ENCODE results near the gene ARHGAP6. TPM values are rescaled to one million over a fixed set of nuclear protein-coding genes. Genes with fewer than 3 reads are reported as not detected.

ARHGAP6 gene
- total and polyA plus RNA-seq, 2 experiments from 2014 or later = 0.26 to 0.59 TPM

GRCh38 chrX:11688201-11688600 is 22.5 kb upstream of the ARHGAP6 start:
- ATAC-seq = no peak
- Histone ChIP-seq H3K36me3 (ENCODE audit: insufficient read depth) (no peaks in the 10 kb centered on the region), H3K27ac (ENCODE audit: low read depth) (no peak overlapping the region), H3K4me2 (no peak overlapping the region), H3K4me3 (no peak overlapping the region), H3K9me2 (ENCODE audit: insufficient read depth) (no peaks in the 10 kb centered on the region), H2AFZ (no peak overlapping the region), H3K27me3 (ENCODE audit: insufficient read depth) (no peaks in the 10 kb centered on the region), H3K4me1 (ENCODE audit: insufficient read depth) (no peaks in the 10 kb centered on the region), H3K79me2 (replicated peaks; ENCODE audit: insufficient read depth) (no peaks in the 10 kb centered on the region), H4K20me1 (replicated peaks; ENCODE audit: insufficient read depth) (no peaks in the 10 kb centered on the region), H3F3A (replicated peaks; ENCODE audit: low read depth) (no peaks in the 10 kb centered on the region)
- H3K4me1 Mint-ChIP-seq = peaks cover 3% of the 10 kb centered on the region; the same call in 1 of the 3 replicates
- no peak overlapping the region for H3K4me3 Mint-ChIP-seq
- no peak for DNase-seq (ENCODE audit: low spot score)
- no peak overlapping the region for H3K27ac Mint-ChIP-seq
- H3K9me3 Mint-ChIP-seq = no peaks in the 10 kb centered on the region; the same call in 2 of the 3 replicates
- no peaks in the 10 kb centered on the region for H3K36me3 Mint-ChIP-seq (ENCODE audit: low read depth)
- no peaks in the 10 kb centered on the region for H3K27me3 Mint-ChIP-seq (ENCODE audit: insufficient read depth, low read depth, poor library complexity)
- no peak for TF ChIP-seq EZH2phosphoT487 (IDR thresholded peaks at IDR 0.05; ENCODE audit: unreplicated experiment)
- TF ChIP-seq REST (IDR thresholded peaks at IDR 0.05; ENCODE audit: unreplicated experiment) = no peak
- no peak for TF ChIP-seq ETS1 (IDR thresholded peaks at IDR 0.05)
- no peak for TF ChIP-seq CTCF (conservative IDR thresholded peaks at IDR 0.05; ENCODE audit: low read depth in 2 of 2)
- no peak for TF ChIP-seq ZNF331 (CRISPR knock-in tag; IDR thresholded peaks at IDR 0.05; ENCODE audit: low read depth)
- TF ChIP-seq JUNB (IDR thresholded peaks at IDR 0.05; ENCODE audit: unreplicated experiment) = no peak
- TF ChIP-seq CREB1 (CRISPR knock-in tag; IDR thresholded peaks at IDR 0.05; ENCODE audit: low read depth) = no peak
- no peak for TF ChIP-seq EZH2 (IDR thresholded peaks at IDR 0.05; ENCODE audit: low read depth, unreplicated experiment)
- TF ChIP-seq POLR2AphosphoS5 (IDR thresholded peaks at IDR 0.05; ENCODE audit: low read depth) = no peak
- no peak for TF ChIP-seq NANOG (IDR thresholded peaks at IDR 0.05; ENCODE audit: borderline replicate concordance)
